H9 (cell line): ENCODE results near the gene UNC93A. TPM values are rescaled to one million over a fixed set of nuclear protein-coding genes. Genes with fewer than 3 reads are reported as not detected.

Experiments used
- DNase-seq: peaks from one replicate; pipeline ENCODE4 v3.0.0-alpha.2; 2017
- H2AFZ ChIP-seq: one replicate; pipeline ENCODE4 v1.6.1; 2013; ENCODE audit warnings: mild to moderate bottlenecking, low read length, control low read depth, moderate library complexity
- H2AK5ac ChIP-seq: 2 replicates; pipeline ENCODE4 v1.6.1; 2013; ENCODE audit warnings: low read length, control low read depth, mixed read lengths; ENCODE audit not compliant: insufficient read length
- H2BK120ac ChIP-seq: one replicate; pipeline ENCODE4 v1.6.1; 2013; ENCODE audit warnings: low read depth, mild to moderate bottlenecking, low read length, control low read depth, inconsistent platforms; ENCODE audit not compliant: poor library complexity, severe bottlenecking
- H2BK12ac ChIP-seq: 2 replicates; pipeline ENCODE4 v1.6.1; 2013; ENCODE audit warnings: low read length, control low read depth, mixed read lengths, low read depth; ENCODE audit not compliant: insufficient read length
- H2BK15ac ChIP-seq: 2 replicates; pipeline ENCODE4 v1.6.1; 2013; ENCODE audit warnings: low read depth, low read length, control low read depth
- H2BK20ac ChIP-seq: one replicate; pipeline ENCODE4 v1.6.1; 2013; ENCODE audit warnings: low read depth, mild to moderate bottlenecking, low read length, control low read depth, inconsistent platforms; ENCODE audit not compliant: poor library complexity, severe bottlenecking
- H2BK5ac ChIP-seq: 2 replicates; pipeline ENCODE4 v1.6.1; 2013; ENCODE audit warnings: low read length, control low read depth, mixed read lengths; ENCODE audit not compliant: insufficient read length
- H3K14ac ChIP-seq: 2 replicates; pipeline ENCODE4 v1.6.1; 2013; ENCODE audit warnings: low read length, control low read depth; ENCODE audit not compliant: insufficient read depth
- H3K18ac ChIP-seq: 2 replicates; pipeline ENCODE4 v1.6.1; 2013; ENCODE audit warnings: low read depth, mild to moderate bottlenecking, mixed read lengths, low read length, control low read depth; ENCODE audit not compliant: insufficient read length
- H3K23ac ChIP-seq: 2 replicates; pipeline ENCODE4 v1.6.1; 2013; ENCODE audit warnings: low read length, control low read depth, mixed read lengths, low read depth; ENCODE audit not compliant: insufficient read length
- H3K23me2 ChIP-seq: 2 replicates; pipeline ENCODE4 v1.6.1; 2013; ENCODE audit warnings: low read depth, mild to moderate bottlenecking, mixed read lengths, low read length, control low read depth; ENCODE audit not compliant: insufficient read length, poor library complexity, severe bottlenecking
- H3K27ac ChIP-seq: 2 replicates; pipeline ENCODE4 v1.5.1; 2013; ENCODE audit warnings: low read length, control low read depth, mixed read lengths, low read depth; ENCODE audit not compliant: insufficient read length
- H3K27me3 ChIP-seq: 2 replicates; pipeline ENCODE4 v1.6.1; 2013; ENCODE audit warnings: low read length, control low read depth, inconsistent platforms; ENCODE audit not compliant: insufficient read depth
- H3K4ac ChIP-seq: 2 replicates; pipeline ENCODE4 v1.6.1; 2013; ENCODE audit warnings: low read depth, mild to moderate bottlenecking, control low read depth, inconsistent platforms, low read length, moderate library complexity
- H3K4me1 ChIP-seq: 2 replicates; pipeline ENCODE4 v1.6.1; 2013; ENCODE audit warnings: low read length, control low read depth, inconsistent platforms; ENCODE audit not compliant: insufficient read depth
- H3K4me2 ChIP-seq: 2 replicates; pipeline ENCODE4 v1.6.1; 2013; ENCODE audit warnings: low read length, control low read depth, mixed read lengths; ENCODE audit not compliant: insufficient read length, insufficient read depth
- H3K56ac ChIP-seq: 2 replicates; pipeline ENCODE4 v1.6.1; 2013; ENCODE audit warnings: low read depth, mild to moderate bottlenecking, mixed read lengths, low read length, control low read depth; ENCODE audit not compliant: insufficient read length
- H3K79me1 ChIP-seq: 2 replicates; pipeline ENCODE4 v1.6.1; 2013; ENCODE audit warnings: low read depth, mild to moderate bottlenecking, moderate library complexity, low read length, control low read depth, inconsistent platforms; ENCODE audit not compliant: insufficient read depth, poor library complexity, severe bottlenecking
- H3K79me2 ChIP-seq: 2 replicates; pipeline ENCODE4 v1.6.1; 2013; ENCODE audit warnings: low read length, control low read depth, inconsistent platforms; ENCODE audit not compliant: insufficient read depth
- H3K9ac ChIP-seq: 2 replicates; pipeline ENCODE4 v1.6.1; 2013; ENCODE audit warnings: low read length, control low read depth, mixed read lengths; ENCODE audit not compliant: insufficient read length; ENCODE audit errors: extremely low read depth
- H3K9me3 ChIP-seq: one replicate; pipeline ENCODE4 v1.6.1; 2013; ENCODE audit warnings: low read depth, low read length, inconsistent platforms; ENCODE audit not compliant: control insufficient read depth
- H3T11ph ChIP-seq: one replicate; pipeline ENCODE4 v1.6.1; 2013; ENCODE audit warnings: mild to moderate bottlenecking, low read length, control low read depth, inconsistent platforms
- H4K20me1 ChIP-seq: one replicate; pipeline ENCODE4 v1.6.1; 2013; ENCODE audit not compliant: control insufficient read depth, insufficient read length, insufficient read depth
- H4K5ac ChIP-seq: 2 replicates; pipeline ENCODE4 v1.6.1; 2013; ENCODE audit warnings: low read depth, mild to moderate bottlenecking, mixed read lengths, low read length, control low read depth; ENCODE audit not compliant: insufficient read length
- H4K8ac ChIP-seq: replicated peaks from 2 replicates; pipeline ENCODE4 v1.6.1; 2013; ENCODE audit warnings: low read length, control low read depth, mixed read lengths, low read depth; ENCODE audit not compliant: insufficient read length
- H4K91ac ChIP-seq: 2 replicates; pipeline ENCODE4 v1.6.1; 2013; ENCODE audit warnings: low read depth, mild to moderate bottlenecking, moderate library complexity, mixed read lengths, low read length, control low read depth; ENCODE audit not compliant: insufficient read length
- H3K27ac Mint-ChIP-seq, 3 experiments: 2 replicates in 2 of 3; 3 replicates in 1 of 3; pipeline ENCODE4 v1.8.0; 2020 to 2021; ENCODE audit warnings: mixed read lengths in 3 of 3, mild to moderate bottlenecking in 1 of 3, moderate library complexity in 1 of 3
- H3K27me3 Mint-ChIP-seq: 2 replicates; pipeline ENCODE4 v1.8.0; 2021; ENCODE audit warnings: low read depth, mild to moderate bottlenecking, moderate library complexity, mixed read lengths
- H3K36me3 Mint-ChIP-seq, 3 experiments: 2 replicates in 2 of 3; 3 replicates in 1 of 3; pipeline ENCODE4 v1.8.0; 2020 to 2021; ENCODE audit warnings: low read depth in 3 of 3, mixed read lengths in 3 of 3; ENCODE audit not compliant: insufficient read depth in 1 of 3
- H3K4me1 Mint-ChIP-seq, 2 experiments: 2 replicates each; pipeline ENCODE4 v1.8.0; 2020; ENCODE audit warnings: mixed read lengths in 2 of 2
- H3K4me3 Mint-ChIP-seq, 2 experiments: 2 replicates in 1 of 2; 3 replicates in 1 of 2; pipeline ENCODE4 v1.8.0; 2020 to 2021; ENCODE audit warnings: mild to moderate bottlenecking in 2 of 2, mixed read lengths in 2 of 2, moderate library complexity in 1 of 2
- H3K9me3 Mint-ChIP-seq, 2 experiments: 2 replicates in 1 of 2; 3 replicates in 1 of 2; pipeline ENCODE4 v1.8.0; 2020; ENCODE audit warnings: mild to moderate bottlenecking in 2 of 2, mixed read lengths in 2 of 2, moderate library complexity in 1 of 2
- CTCF ChIP-seq: fragments of 200-600 bp; sonication (generic); conservative IDR thresholded peaks from 3 replicates; pipeline ENCODE4 v1.8.0; 2021; ENCODE audit warnings: antibody characterized with exemption, mild to moderate bottlenecking
- WGBS: extraction: QIAGEN DNeasy Blood & Tissue Kit; methylation state at CpG from one replicate; pipeline ENCODE4 v1.1.7; 2013; ENCODE audit warnings: missing lambda C conversion rate, low lambda C conversion rate, mixed read lengths; ENCODE audit not compliant: insufficient read length; ENCODE audit errors: extremely low coverage; 5-methylcytosine and 5-hydroxymethylcytosine counted together
- total RNA-seq: library from RNA; stranded (reverse); gene quantifications from 2 replicates; pipeline ENCODE4 v1.2.1, GENCODE V29; 2021

The UNC93A gene
- total RNA-seq, 1 experiment from 2014 or later = 0.70 TPM

DNA sequence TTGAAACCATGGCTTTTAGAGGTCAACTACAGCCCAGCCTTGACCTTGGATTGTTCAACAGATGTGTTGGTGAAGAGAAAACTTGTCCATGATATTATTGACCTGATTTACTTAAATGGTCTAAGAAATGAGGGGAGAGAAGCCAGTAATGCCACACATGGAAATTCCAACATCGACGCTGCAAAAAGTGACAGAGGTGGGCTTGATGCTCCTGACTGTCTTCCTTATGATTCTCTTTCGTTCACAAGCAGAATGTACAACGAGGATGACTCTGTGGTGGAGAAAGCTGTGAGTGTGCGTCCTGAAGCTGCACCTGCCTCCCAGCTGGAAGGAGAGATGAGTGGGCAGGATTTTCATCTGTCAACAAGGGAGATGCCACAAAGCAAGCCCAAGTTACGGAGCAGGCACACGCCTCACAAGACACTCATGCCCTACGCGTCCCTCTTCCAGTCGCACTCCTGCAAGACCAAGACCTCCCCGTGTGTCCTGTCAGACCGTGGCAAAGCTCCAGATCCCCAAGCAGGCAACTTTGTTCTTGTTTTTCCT is 50.0 kb downstream of the UNC93A start:
- Histone ChIP-seq H2BK12ac (no peak overlapping the region), H3K9me3 (no peaks in the 10 kb centered on the region), H2BK5ac (no peak overlapping the region), H4K20me1 (no peaks in the 10 kb centered on the region), H3K27ac (no peak overlapping the region), H3K56ac (no peak overlapping the region), H4K5ac (no peak overlapping the region), H3K27me3 (no peaks in the 10 kb centered on the region), H3T11ph (no peak overlapping the region), H3K23ac (no peak overlapping the region), H3K79me1 (no peaks in the 10 kb centered on the region), H3K4ac (no peak overlapping the region), H2BK120ac (no peak overlapping the region), H3K79me2 (no peaks in the 10 kb centered on the region), H2AFZ (no peak overlapping the region), H3K9ac (no peak overlapping the region), H3K4me1 (no peaks in the 10 kb centered on the region; the same call in 1 of the 2 replicates), H4K91ac (no peak overlapping the region), H3K23me2 (no peaks in the 10 kb centered on the region), H3K14ac (no peak overlapping the region), H3K18ac (no peak overlapping the region), H3K4me2 (no peak overlapping the region), H4K8ac (no peak overlapping the region), H2AK5ac (no peak overlapping the region), H2BK15ac (no peak overlapping the region), H2BK20ac (no peak overlapping the region)
- no CpG with 5 or more reads among the region's 12 CpGs for WGBS
- no peaks in the 10 kb centered on the region; a peak in 1 of 5 replicates for H3K9me3 Mint-ChIP-seq
- no peak overlapping the region for H3K4me3 Mint-ChIP-seq
- no peak overlapping the region for H3K27ac Mint-ChIP-seq
- H3K4me1 Mint-ChIP-seq = peaks cover 3 to 6% of the 10 kb centered on the region in 2 experiments; a peak in 2 of 4 replicates
- no peaks in the 10 kb centered on the region for H3K36me3 Mint-ChIP-seq
- no peak for DNase-seq
- peaks cover 11% of the 10 kb centered on the region for H3K27me3 Mint-ChIP-seq
- TF ChIP-seq CTCF = no peak
